ENCODE measurements around the gene CAMK2D. TPM values are rescaled to one million over a fixed set of nuclear protein-coding genes. Genes with fewer than 3 reads are reported as not detected.

CAMK2D gene
- total RNA-seq, 1 donor from 2014 or later, result 58.4 TPM

DNA sequence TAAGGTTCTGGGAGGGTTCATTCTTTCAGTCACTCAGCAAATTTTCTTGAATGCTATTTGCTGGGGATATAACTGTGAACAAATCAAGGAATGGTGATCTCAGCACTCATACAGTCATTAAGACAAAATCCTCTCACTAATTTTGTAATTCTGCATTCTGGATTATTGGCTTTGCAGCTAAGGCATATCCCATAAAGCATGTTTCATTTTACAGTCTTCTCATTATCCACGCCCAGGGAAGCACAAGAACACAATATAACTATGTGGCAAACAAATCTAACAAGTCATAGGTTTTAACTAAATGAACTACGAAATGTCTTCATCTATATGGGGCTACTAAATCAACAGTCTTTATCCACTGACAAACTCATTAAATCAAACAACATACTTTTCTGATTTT is 139.9 kb downstream of the CAMK2D start:
- Mint-ChIP-seq H3K36me3 (ENCODE audit: low read depth) (peaks cover 42% of the 10 kb centered on the region), H3K9me3 (no peaks in the 10 kb centered on the region)
- intact Hi-C loops (cut with micrococcal nuclease), result no loop called here

DNA sequence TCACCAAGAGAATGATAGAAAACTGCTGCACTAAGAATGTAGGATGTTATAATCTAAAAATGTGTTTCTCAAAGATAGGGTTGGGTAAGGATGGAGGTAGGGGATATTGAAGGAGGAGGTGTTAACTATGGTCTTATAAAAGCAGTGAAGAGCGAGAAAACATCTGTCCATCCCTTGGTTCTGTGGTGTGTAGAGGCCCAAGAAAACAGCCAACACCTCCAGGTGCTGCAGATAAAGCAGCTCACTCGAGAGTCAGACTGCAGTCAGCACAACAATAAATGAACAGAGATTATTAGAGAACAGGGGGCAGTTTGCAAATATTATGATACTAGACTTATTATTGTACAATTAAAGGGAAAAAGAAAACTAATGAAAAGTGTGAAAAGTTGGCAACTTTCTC is 141.5 kb downstream of the CAMK2D start:
- Mint-ChIP-seq H3K9me3 (no peaks in the 10 kb centered on the region), H3K27ac (no peak overlapping the region), H3K36me3 (ENCODE audit: low read depth) (peaks cover 32% of the 10 kb centered on the region), H3K4me3 (ENCODE audit: low read depth) (no peak overlapping the region), H3K4me1 (ENCODE audit: low read depth) (peaks cover 17% of the 10 kb centered on the region), H3K27me3 (ENCODE audit: low read depth) (no peaks in the 10 kb centered on the region)
- no peak for DNase-seq (ENCODE audit: low spot score)
- intact Hi-C loops (cut with micrococcal nuclease), result no loop called here

More for the DNA sequence above, 139.9 kb downstream of the CAMK2D start:
- Mint-ChIP-seq H3K27ac (no peak overlapping the region), H3K4me3 (ENCODE audit: low read depth) (no peak overlapping the region), H3K27me3 (ENCODE audit: low read depth) (no peaks in the 10 kb centered on the region), H3K4me1 (ENCODE audit: low read depth) (peaks cover 27% of the 10 kb centered on the region)
- no peak for DNase-seq (ENCODE audit: low spot score)

DNA sequence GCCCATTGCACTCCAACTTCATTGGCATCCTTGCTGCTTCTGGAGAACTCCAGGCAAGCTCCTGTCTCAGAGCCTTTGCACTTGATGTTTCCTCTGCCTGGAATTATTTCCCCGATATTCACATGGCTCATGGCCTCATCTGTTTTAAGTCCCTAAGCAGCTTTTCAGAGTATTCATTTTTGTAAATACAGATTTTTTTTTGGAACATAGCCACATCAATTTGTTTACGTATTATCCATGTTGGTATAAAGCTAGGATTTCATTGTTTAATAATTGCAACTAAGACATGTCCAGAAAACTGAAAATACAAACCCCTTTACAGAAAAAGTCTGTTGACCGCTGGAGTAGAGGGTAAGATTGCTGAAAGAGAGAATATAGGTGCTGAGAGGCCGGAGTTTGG is 142.0 kb downstream of the CAMK2D start:
- intact Hi-C loops (cut with micrococcal nuclease), result no loop called here
- no peaks in the 10 kb centered on the region for H3K9me3 Mint-ChIP-seq
- H3K36me3 Mint-ChIP-seq (ENCODE audit: low read depth), result peaks cover 31% of the 10 kb centered on the region
- DNase-seq (ENCODE audit: low spot score), result no peak
- no peaks in the 10 kb centered on the region for H3K27me3 Mint-ChIP-seq (ENCODE audit: low read depth)
- no peak overlapping the region for H3K27ac Mint-ChIP-seq
- peaks cover 15% of the 10 kb centered on the region for H3K4me1 Mint-ChIP-seq (ENCODE audit: low read depth)
- H3K4me3 Mint-ChIP-seq (ENCODE audit: low read depth), result no peak overlapping the region

DNA sequence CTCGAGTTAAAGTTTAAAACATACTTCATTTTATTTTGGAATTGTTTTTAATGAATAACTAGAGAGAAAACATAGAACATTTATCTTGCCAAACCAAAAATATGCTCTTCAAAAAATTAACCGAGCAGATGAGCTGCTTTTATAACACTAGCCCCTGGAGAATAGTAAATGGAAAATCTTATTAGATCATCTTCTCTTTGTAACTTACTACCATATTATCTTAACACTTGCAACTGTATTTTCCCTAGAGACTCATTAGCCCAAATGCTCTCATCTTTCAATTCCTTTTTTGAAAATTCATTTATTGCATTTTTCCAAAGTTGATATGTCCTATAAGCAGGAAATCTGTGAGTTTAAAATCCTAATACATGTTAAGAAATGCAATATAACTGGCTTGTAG is 143.3 kb downstream of the CAMK2D start:
- no peak overlapping the region for H3K27ac Mint-ChIP-seq
- H3K9me3 Mint-ChIP-seq, result no peaks in the 10 kb centered on the region
- H3K36me3 Mint-ChIP-seq (ENCODE audit: low read depth), result peaks cover 33% of the 10 kb centered on the region
- intact Hi-C loops (cut with micrococcal nuclease), result no loop called here
- H3K4me1 Mint-ChIP-seq (ENCODE audit: low read depth), result peaks cover 16% of the 10 kb centered on the region
- no peaks in the 10 kb centered on the region for H3K27me3 Mint-ChIP-seq (ENCODE audit: low read depth)
- no peak overlapping the region for H3K4me3 Mint-ChIP-seq (ENCODE audit: low read depth)
- DNase-seq (ENCODE audit: low spot score), result no peak

DNA sequence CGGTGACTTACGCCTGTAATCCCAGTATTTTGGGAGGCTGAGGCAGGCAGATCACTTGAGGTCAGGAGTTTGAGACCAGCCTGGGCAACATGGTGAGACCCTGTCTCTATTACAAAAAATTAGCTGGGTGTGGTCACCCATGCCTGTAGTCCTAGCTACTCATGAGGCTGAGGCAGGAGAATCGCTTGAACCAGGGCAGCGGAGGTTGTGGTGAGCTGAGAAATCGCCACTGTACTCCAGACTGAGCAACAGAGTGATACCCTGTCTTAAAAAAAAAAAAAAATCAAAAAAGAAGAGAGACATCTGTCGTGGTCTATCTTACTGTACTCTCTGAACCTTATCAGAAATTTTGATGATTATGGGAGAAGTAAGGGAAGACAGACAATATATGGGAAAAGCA is 144.3 kb downstream of the CAMK2D start:
- no peak for DNase-seq (ENCODE audit: low spot score)
- intact Hi-C loops (cut with micrococcal nuclease), result no loop called here
- Mint-ChIP-seq H3K4me3 (ENCODE audit: low read depth) (no peak overlapping the region), H3K27me3 (ENCODE audit: low read depth) (no peaks in the 10 kb centered on the region), H3K4me1 (ENCODE audit: low read depth) (peaks cover 16% of the 10 kb centered on the region), H3K27ac (no peak overlapping the region), H3K36me3 (ENCODE audit: low read depth) (peaks cover 33% of the 10 kb centered on the region), H3K9me3 (no peaks in the 10 kb centered on the region)

DNA sequence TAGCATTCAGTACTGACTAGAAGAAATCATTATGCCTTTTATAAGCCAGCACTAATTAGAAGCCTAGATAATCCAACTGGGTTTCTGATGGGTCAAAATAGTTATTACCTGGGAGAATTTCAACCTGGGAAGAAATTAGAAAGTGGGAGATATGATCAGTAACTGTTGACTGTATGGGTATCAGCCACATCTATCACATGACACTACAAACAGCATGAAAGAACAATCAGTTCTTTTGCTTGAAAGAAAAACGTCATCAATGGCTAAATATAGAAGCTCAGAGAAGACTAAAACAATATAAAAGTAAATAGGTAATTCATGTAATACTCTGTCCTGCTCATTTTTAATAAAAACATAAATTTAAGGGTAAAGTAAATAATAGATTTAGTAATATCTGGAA is 145.1 kb downstream of the CAMK2D start:
- H3K36me3 Mint-ChIP-seq (ENCODE audit: low read depth), result peaks cover 28% of the 10 kb centered on the region
- DNase-seq (ENCODE audit: low spot score), result no peak
- H3K4me1 Mint-ChIP-seq (ENCODE audit: low read depth), result peaks cover 16% of the 10 kb centered on the region
- no peak overlapping the region for H3K27ac Mint-ChIP-seq
- H3K4me3 Mint-ChIP-seq (ENCODE audit: low read depth), result no peak overlapping the region
- H3K27me3 Mint-ChIP-seq (ENCODE audit: low read depth), result no peaks in the 10 kb centered on the region
- intact Hi-C loops (cut with micrococcal nuclease), result no loop called here
- no peaks in the 10 kb centered on the region for H3K9me3 Mint-ChIP-seq

DNA sequence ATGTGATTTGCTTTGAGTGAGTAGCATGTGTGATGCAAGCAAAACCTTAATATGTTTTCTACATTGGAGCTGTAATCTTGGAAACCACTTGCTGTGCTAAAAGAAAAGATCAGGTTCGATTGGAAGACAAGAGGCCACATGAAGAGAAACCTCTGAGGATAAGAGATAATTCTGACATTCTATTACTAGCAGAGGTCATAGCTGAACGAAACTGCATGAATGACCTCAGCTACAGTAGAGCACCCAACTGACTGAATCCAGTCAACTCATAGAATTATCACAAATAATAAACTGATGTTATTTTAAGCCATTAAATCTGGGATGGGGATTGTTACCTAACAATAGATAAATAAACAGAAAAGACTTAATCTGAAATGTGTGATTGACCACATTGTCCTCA is 147.1 kb downstream of the CAMK2D start:
- no peaks in the 10 kb centered on the region for H3K9me3 Mint-ChIP-seq

DNA sequence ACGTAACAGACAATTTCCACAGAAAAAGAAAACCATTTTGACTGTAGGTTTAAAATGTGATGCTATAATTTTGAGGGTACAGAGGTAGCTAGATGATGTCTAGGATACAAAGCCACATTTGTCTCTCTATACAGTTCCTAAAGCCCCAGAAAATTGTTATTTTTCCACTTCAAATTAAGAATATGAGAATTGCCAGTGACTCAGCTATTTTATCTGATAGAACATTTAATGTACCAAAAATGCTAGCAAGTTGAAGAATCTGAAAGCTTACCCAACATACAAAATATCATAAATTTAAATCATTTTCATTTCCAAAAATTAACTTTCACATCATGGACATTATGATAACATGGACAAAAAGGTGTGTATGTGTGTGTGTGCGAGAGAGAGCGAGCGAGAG is 148.0 kb downstream of the CAMK2D start:
- intact Hi-C loops (cut with micrococcal nuclease), result no loop called here
- no peaks in the 10 kb centered on the region for H3K9me3 Mint-ChIP-seq
- H3K27ac Mint-ChIP-seq, result no peak overlapping the region
- no peaks in the 10 kb centered on the region for H3K27me3 Mint-ChIP-seq (ENCODE audit: low read depth)
- H3K36me3 Mint-ChIP-seq (ENCODE audit: low read depth), result peaks cover 46% of the 10 kb centered on the region
- no peak overlapping the region for H3K4me3 Mint-ChIP-seq (ENCODE audit: low read depth)
- DNase-seq (ENCODE audit: low spot score), result no peak
- peaks cover 19% of the 10 kb centered on the region for H3K4me1 Mint-ChIP-seq (ENCODE audit: low read depth)

More for the DNA sequence above, 147.1 kb downstream of the CAMK2D start:
- Mint-ChIP-seq H3K4me3 (ENCODE audit: low read depth) (no peak overlapping the region), H3K27ac (no peak overlapping the region), H3K27me3 (ENCODE audit: low read depth) (no peaks in the 10 kb centered on the region), H3K36me3 (ENCODE audit: low read depth) (peaks cover 39% of the 10 kb centered on the region), H3K4me1 (ENCODE audit: low read depth) (peaks cover 18% of the 10 kb centered on the region)
- DNase-seq (ENCODE audit: low spot score), result no peak
- intact Hi-C loops (cut with micrococcal nuclease), result no loop called here

DNA sequence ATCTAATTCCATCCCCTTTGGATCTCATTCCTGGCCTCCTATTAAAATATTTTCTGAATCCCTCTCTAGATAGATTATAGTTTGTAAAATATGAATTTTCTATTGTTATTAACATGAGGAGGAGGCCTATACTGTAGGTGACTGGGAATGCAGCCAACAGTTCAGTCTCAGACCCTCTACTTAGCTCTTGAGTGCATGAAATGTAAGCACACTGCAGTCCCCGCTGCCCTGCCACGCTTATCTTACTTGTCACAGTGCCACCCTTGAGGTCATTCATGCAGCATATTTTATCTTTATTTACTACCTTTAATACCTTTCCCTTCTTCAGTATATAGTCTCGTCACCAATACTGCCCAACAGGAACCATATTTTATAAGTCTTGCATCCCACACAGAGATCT is 151.0 kb downstream of the CAMK2D start:
- Mint-ChIP-seq H3K9me3 (peaks cover 8% of the 10 kb centered on the region), H3K4me3 (ENCODE audit: low read depth) (no peak overlapping the region), H3K36me3 (ENCODE audit: low read depth) (peaks cover 65% of the 10 kb centered on the region), H3K27ac (no peak overlapping the region), H3K27me3 (ENCODE audit: low read depth) (no peaks in the 10 kb centered on the region), H3K4me1 (ENCODE audit: low read depth) (peaks cover 31% of the 10 kb centered on the region)
- intact Hi-C loops (cut with micrococcal nuclease), result no loop called here
- no peak for DNase-seq (ENCODE audit: low spot score)

DNA sequence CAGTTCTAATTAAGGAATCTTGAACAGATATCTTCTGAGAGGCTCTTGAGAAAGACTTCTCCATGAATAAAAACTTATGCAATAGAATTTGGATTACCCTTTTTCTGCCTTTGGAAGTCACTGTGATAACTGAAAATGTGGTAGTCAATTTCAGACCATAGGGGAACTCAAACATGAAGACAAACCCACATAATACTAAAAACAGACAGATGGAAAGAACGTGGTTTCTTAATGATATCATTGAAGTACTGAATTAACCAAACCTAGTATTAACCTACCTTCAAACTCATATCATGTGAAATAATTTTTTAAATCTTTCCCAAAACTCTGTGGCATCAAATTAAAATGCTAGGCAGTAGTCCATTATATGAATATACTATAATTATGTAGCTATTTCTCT is 153.5 kb downstream of the CAMK2D start:
- DNase-seq (ENCODE audit: low spot score), result no peak
- Mint-ChIP-seq H3K27ac (no peak overlapping the region), H3K9me3 (peaks cover 13% of the 10 kb centered on the region), H3K4me1 (ENCODE audit: low read depth) (peaks cover 25% of the 10 kb centered on the region), H3K36me3 (ENCODE audit: low read depth) (peaks cover 58% of the 10 kb centered on the region), H3K4me3 (ENCODE audit: low read depth) (no peak overlapping the region), H3K27me3 (ENCODE audit: low read depth) (no peaks in the 10 kb centered on the region)
- intact Hi-C loops (cut with micrococcal nuclease), result loop anchor here (2.0 to 5.0 kb wide), 2 partner anchors 19 to 36 kb away; no protein-coding TSS in a partner anchor

DNA sequence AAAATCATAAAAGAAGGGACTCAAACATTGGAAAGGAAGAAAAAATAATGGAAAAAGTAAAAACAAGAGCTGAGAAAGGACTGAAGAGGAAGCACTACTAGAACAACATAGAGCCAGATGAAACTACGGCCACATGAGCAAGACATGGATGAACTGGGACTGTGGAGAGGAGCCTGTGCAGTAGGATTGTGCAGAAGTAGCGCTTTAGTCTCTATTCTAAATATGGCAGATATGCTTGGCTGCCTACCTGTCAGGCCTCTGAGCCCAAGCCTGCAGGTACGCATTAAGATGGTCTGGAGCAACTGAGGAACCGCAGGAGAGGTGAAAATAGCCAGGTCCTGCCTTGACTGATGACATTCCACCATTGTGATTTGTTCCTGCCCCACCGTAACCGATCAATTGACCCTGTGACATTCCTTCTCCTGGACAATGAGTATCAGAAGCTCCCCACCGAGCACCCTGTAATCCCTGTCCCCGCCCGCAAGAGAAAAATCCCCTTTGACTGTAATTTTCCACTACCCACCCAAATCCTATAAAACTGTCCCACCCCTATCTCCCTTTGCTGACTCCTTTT is 154.3 kb downstream of the CAMK2D start:
- Mint-ChIP-seq H3K27ac (no peak overlapping the region), H3K4me1 (ENCODE audit: low read depth) (peaks cover 25% of the 10 kb centered on the region), H3K4me3 (ENCODE audit: low read depth) (no peak overlapping the region), H3K27me3 (ENCODE audit: low read depth) (no peaks in the 10 kb centered on the region), H3K9me3 (peaks cover 13% of the 10 kb centered on the region), H3K36me3 (ENCODE audit: low read depth) (peaks cover 65% of the 10 kb centered on the region)
- DNase-seq (ENCODE audit: low spot score), result no peak
- intact Hi-C loops (cut with micrococcal nuclease), result loop anchor here (2.0 to 5.0 kb wide), 2 partner anchors 20 to 35 kb away; no protein-coding TSS in a partner anchor

DNA sequence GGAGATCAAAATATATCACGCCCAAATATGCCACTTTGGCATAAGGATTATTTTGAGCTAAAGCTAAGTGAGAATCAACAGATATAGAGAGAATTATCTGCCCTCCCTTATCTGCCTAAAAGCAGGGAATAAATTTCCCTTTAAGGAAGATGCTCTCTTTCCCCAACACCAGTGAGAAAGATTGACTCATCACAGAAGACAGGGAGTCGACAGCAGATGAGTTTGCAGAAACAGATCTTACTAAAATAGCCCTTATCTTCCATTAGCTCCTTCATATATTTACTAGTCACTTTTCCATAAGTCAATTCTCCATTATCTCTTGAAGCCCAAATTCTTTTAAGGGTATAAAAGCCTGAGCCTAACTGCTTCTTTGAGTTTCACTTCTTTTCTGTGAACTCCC is 156.6 kb downstream of the CAMK2D start:
- no peaks in the 10 kb centered on the region for H3K27me3 Mint-ChIP-seq (ENCODE audit: low read depth)
- H3K36me3 Mint-ChIP-seq (ENCODE audit: low read depth), result peaks cover 64% of the 10 kb centered on the region
- peaks cover 13% of the 10 kb centered on the region for H3K9me3 Mint-ChIP-seq
- no peak overlapping the region for H3K27ac Mint-ChIP-seq
- H3K4me1 Mint-ChIP-seq (ENCODE audit: low read depth), result peaks cover 30% of the 10 kb centered on the region
- DNase-seq (ENCODE audit: low spot score), result no peak
- H3K4me3 Mint-ChIP-seq (ENCODE audit: low read depth), result no peak overlapping the region
- intact Hi-C loops (cut with micrococcal nuclease), result loop anchor here (5.0 kb wide), 1 partner anchor 33 kb away; no protein-coding TSS in a partner anchor

DNA sequence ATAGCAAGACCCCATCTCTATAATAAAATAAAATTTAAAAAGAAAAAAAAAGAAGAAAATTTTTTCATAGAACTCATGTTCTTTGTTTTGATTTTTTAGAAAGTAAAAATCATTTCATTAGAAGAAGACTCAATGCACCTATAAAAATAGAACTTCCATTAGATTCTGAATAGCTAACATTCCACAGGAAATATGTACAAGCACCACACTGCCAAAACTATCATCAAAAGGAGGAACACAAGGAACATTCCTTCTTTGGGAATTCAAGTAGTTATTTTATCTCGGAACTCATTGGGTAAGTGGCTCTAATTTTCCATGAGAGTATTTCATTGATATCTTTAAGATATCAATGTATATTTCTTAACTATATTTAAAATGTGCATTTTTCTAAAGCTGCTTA is 157.6 kb downstream of the CAMK2D start:
- Mint-ChIP-seq H3K36me3 (ENCODE audit: low read depth) (peaks cover 60% of the 10 kb centered on the region), H3K4me3 (ENCODE audit: low read depth) (no peak overlapping the region), H3K27ac (no peak overlapping the region), H3K27me3 (ENCODE audit: low read depth) (no peaks in the 10 kb centered on the region), H3K9me3 (peaks cover 13% of the 10 kb centered on the region), H3K4me1 (ENCODE audit: low read depth) (peaks cover 34% of the 10 kb centered on the region)
- intact Hi-C loops (cut with micrococcal nuclease), result no loop called here
- DNase-seq (ENCODE audit: low spot score), result no peak

Measured in activated T-helper 2 cell treated with anti-CD3 and anti-CD28 coated beads, Interferon-gamma antibody, Interleukin-2, Interleukin-4, amounts not matched to agents 10 μg/mL and 5 μg/mL and 100 μg/mL, durations not matched to agents 14 hours and 24 hours and 36 hours (primary cell).